ENCODE results near the gene CD59.

The CD59 gene, protein sequence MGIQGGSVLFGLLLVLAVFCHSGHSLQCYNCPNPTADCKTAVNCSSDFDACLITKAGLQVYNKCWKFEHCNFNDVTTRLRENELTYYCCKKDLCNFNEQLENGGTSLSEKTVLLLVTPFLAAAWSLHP

DNA sequence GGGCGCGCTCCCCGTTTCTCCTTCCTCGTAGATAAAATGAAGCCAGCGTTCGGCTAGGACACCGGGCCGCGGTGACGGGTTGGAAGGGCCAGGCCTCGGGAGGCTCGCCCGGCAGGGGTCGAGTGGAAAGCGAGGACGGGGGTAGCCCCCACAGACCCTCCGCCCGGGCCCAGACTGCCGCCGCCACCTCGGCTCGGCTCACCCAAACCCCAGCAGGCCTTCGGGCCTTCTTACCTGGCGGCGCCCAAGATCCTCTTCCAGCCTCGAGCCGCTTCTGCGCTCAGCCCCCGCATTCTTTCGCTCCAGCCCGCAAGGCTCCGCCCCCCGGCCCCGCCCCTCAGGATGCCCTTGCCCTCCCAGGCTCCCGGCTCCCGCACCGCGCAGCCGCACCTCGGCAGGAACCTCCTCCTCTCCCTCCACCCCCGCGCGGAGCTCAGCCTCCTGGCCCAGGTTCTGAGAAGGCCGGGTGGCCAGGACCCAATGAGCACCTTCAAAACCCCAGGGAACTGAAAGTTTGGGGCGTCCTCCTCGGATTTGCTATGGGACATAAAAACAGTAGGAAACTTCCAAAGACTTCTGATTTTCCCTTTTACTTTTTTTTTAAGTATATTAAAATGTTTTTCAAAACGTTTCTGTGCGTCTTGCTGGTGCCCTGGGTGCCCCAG, at the start of gene CD59:
Gene CD59, minus strand, starts transcription at position 276 of the 665 bp plus-strand sequence. CDS start 13,978 bp downstream, outside the sequence.
- peak; percentile 93 for DNase-seq (ENCODE audit: low read depth)
- peak within 1 kb of the TSS; percentile 86 for H3K4me3 ChIP-seq (ENCODE audit: low read depth, low read length)
- TF ChIP-seq, protein P1, sequence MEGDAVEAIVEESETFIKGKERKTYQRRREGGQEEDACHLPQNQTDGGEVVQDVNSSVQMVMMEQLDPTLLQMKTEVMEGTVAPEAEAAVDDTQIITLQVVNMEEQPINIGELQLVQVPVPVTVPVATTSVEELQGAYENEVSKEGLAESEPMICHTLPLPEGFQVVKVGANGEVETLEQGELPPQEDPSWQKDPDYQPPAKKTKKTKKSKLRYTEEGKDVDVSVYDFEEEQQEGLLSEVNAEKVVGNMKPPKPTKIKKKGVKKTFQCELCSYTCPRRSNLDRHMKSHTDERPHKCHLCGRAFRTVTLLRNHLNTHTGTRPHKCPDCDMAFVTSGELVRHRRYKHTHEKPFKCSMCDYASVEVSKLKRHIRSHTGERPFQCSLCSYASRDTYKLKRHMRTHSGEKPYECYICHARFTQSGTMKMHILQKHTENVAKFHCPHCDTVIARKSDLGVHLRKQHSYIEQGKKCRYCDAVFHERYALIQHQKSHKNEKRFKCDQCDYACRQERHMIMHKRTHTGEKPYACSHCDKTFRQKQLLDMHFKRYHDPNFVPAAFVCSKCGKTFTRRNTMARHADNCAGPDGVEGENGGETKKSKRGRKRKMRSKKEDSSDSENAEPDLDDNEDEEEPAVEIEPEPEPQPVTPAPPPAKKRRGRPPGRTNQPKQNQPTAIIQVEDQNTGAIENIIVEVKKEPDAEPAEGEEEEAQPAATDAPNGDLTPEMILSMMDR (conservative IDR thresholded peaks at IDR 0.05; ENCODE audit: low read depth, low read length) = no peak

DNA sequence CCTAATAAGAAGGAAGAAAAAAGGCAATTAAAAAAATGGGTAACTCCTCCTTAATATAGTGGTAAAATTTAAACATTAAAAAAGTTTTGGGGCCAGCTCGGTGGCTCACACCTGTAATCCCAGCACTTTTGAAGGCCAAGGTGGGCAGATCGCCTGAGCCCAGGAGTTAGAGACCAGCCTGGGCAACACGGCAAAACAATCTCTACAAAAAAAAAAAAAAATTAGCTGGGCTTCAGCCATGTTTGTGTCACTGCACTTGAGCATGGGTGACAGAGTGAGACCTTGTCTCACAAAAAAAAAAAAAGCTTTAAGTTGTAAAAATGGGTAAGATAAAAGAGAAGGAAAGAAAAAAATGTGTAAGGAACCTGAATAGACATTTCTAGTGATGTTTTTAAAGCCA, 49.4 kb upstream of the CD59 start:
- no peak for DNase-seq (ENCODE audit: low read depth)
- TF ChIP-seq, protein P1 (conservative IDR thresholded peaks at IDR 0.05; ENCODE audit: low read depth, low read length) = no peak
- no peak overlapping the region for H3K4me3 ChIP-seq (ENCODE audit: low read depth, low read length)

DNA sequence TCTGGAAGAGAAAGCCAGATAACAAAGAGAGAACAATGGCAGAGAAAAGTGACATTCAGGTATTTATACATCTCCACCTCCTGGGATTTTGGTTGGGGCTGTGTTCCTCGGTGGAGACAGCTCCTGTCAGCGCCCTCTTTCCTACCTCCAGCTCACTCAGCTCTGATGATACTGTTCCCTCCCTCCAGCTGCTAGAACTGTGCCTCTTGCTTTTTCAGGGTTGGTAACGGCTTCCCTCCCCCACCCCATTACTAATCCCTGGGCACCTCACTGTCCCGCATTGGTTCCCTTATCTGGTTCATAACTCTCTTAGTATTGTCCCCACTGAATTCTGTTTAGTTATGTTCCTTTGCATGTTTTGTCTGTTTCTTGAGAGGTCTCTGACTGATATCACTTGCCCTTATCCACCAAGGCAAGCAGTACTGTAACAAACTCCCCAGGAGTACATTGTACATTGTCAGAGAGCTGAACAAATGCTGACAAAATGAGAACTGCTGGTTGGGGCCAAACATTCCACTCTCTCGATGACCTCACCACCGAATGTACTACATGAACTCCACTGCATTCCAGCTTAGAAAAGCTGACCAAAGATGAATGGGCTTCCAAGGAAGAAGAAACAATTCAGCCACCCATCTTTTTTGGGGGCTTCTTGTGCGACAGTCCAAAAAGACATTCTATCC, 43.8 kb upstream of the CD59 start:
- H3K4me3 ChIP-seq (ENCODE audit: low read depth, low read length) = no peak overlapping the region
- peak; percentile 92 for DNase-seq (ENCODE audit: low read depth)
- TF ChIP-seq, protein P1 (conservative IDR thresholded peaks at IDR 0.05; ENCODE audit: low read depth, low read length) = no peak

DNA sequence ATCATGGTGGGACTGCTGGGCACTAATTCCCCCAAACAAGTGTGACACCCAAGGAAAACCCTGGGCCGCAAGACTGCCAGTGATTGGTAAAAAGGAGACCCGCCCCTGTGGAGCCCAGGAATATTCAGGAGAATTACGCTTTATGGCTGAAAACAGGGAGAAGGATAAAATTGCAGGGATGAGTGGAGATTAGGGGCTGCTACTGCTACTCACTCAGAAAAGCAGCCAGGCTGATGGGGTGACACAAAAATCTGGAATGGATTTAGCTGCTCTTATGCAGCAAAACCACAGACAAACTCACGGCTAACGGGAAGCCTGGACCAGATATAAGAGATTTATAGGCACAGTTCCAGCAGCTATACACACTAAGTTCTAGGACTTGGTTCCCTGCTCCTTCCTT, 42.5 kb upstream of the CD59 start:
- TF ChIP-seq, protein P1 (conservative IDR thresholded peaks at IDR 0.05; ENCODE audit: low read depth, low read length) = no peak
- peak; percentile 82 for DNase-seq (ENCODE audit: low read depth)
- H3K4me3 ChIP-seq (ENCODE audit: low read depth, low read length) = no peak overlapping the region

DNA sequence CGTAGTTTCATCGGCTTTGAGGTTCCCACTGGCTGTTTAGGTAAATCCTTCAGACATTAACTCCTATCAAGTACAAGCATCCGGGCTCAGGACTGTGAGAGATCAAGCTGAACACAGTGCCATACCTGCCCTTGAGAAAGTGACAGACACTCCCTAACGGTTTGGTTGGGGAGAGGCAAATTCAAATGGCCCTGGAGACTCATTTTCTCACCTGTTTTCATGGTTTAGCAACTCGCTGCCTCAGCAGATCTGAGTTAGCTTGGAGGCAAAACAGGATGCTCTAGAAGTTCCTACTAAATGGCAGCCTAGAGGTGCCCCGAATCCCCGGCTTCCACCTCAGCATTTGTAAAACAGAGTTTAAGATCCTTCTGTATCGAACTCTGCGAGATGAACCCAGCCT, 41.7 kb upstream of the CD59 start:
- no peak for DNase-seq (ENCODE audit: low read depth)
- no peak overlapping the region for H3K4me3 ChIP-seq (ENCODE audit: low read depth, low read length)
- TF ChIP-seq, protein P1 (conservative IDR thresholded peaks at IDR 0.05; ENCODE audit: low read depth, low read length) = no peak

DNA sequence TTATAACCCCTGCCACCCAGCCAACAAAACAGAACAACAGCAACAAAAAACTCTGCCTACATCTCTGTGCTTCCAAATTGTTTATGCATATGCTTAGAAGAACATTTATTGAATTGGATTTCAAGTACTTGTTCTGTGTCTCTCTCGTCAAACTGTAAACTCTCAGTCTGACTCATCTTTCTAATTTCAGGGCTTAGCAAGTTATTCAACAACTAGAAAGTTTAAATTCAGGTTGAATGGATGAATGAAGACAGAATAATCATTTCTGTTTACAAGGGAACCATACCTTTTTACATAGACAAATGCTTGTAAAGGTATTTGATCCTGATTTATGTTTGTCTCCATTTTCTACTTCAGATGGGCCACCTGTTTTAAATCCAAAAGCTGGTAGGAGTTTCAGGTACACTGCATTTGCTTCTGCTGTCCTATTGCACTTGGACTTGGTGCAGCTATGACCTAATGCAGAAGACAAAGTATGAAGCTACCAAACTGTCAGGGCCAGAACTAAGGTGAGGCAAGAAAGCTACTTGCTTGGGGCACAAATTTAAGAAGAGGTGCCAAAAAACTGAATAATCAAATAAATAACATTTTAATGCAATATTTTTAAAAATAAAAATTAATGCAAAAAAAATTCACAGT, 39.7 kb upstream of the CD59 start:
- no peak overlapping the region for H3K4me3 ChIP-seq (ENCODE audit: low read depth, low read length)
- no peak for DNase-seq (ENCODE audit: low read depth)
- TF ChIP-seq, protein P1 (conservative IDR thresholded peaks at IDR 0.05; ENCODE audit: low read depth, low read length) = no peak

Measured in choroid plexus epithelial cell (primary cell).